BE2C (cell line): ENCODE data around the gene TMEM33.
"Not testable (repeated sequence)": the region's sequence is repeated elsewhere in the genome, so short reads cannot be mapped to it uniquely, and the experiment has no call there.

ENCODE experiments used
- DNase-seq: peaks from one replicate; pipeline ENCODE4 v3.0.0-alpha.2; 2020
- H3K27me3 ChIP-seq: fragments of 250-450 bp; sonication (Bioruptor Pico); 2 replicates; pipeline ENCODE4 v1.5.1; 2020; ENCODE audit warnings: mild to moderate bottlenecking
- H3K36me3 ChIP-seq: fragments of 250-450 bp; sonication (Bioruptor Pico); 2 replicates; pipeline ENCODE4 v1.5.1; 2020; ENCODE audit warnings: mild to moderate bottlenecking
- H3K4me1 ChIP-seq: fragments of 250-450 bp; sonication (Bioruptor Pico); 2 replicates; pipeline ENCODE4 v1.5.1; 2020
- H3K4me3 ChIP-seq: 2 replicates; pipeline ENCODE4 v1.5.1; 2011; ENCODE audit warnings: low read depth, low read length
- H3K9me3 ChIP-seq: fragments of 250-450 bp; sonication (Bioruptor Pico); 2 replicates; pipeline ENCODE4 v1.5.1; 2020
- TF ChIP-seq, protein P1 (sequence below): IDR thresholded peaks from 2 replicates; pipeline ENCODE4 v1.5.1; 2012; ENCODE audit warnings: mild to moderate bottlenecking, low read depth, low read length

TMEM33 gene

DNA sequence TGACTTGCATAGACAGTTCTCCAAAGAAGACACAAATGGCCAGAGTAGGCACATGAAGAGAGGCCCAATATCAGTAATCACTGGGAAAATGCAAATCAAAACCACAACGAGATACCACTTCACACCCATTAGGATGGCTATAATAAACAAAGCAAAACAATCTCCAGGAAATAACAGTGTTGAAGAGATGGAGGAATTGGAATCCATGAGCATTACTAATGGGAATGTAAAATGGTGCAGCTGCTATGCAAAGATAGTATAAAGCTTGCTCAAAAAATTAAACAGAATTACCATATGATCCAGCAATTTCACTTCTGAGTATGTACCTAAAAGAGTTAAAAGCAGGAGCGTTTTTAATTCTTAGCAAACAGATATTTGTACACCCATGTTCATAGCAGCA lies 17.0 kb upstream of the TMEM33 start:
- H3K9me3 ChIP-seq = peaks cover 6% of the 10 kb centered on the region; the same call in 1 of the 2 replicates
- no peak for DNase-seq
- H3K4me1 ChIP-seq = no peaks in the 10 kb centered on the region
- TF ChIP-seq, protein P1, sequence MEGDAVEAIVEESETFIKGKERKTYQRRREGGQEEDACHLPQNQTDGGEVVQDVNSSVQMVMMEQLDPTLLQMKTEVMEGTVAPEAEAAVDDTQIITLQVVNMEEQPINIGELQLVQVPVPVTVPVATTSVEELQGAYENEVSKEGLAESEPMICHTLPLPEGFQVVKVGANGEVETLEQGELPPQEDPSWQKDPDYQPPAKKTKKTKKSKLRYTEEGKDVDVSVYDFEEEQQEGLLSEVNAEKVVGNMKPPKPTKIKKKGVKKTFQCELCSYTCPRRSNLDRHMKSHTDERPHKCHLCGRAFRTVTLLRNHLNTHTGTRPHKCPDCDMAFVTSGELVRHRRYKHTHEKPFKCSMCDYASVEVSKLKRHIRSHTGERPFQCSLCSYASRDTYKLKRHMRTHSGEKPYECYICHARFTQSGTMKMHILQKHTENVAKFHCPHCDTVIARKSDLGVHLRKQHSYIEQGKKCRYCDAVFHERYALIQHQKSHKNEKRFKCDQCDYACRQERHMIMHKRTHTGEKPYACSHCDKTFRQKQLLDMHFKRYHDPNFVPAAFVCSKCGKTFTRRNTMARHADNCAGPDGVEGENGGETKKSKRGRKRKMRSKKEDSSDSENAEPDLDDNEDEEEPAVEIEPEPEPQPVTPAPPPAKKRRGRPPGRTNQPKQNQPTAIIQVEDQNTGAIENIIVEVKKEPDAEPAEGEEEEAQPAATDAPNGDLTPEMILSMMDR = no peak
- H3K36me3 ChIP-seq = no peaks in the 10 kb centered on the region
- no peak overlapping the region for H3K4me3 ChIP-seq
- no peaks in the 10 kb centered on the region for H3K27me3 ChIP-seq

DNA sequence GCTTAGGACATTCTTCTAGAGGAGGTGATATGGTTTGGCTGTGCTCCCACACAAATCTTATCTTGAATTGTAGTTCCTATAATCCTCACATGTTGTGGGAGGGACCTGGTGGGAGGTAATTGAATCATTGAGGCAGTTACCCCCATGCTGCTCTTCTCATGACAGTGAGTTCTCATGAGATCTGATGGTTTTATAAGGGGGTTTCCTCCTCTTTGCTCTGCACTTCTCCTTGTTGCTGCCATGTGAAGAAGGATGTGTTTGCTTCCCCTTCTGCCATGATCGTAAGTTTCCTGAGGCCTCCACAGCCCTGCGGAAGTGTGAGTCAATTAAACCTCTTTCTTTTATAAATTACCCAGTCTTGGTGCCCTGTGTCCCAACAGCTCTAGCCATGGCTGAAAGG lies 14.8 kb upstream of the TMEM33 start:
- not testable (repeated sequence) for DNase-seq, H3K9me3 ChIP-seq, H3K36me3 ChIP-seq, H3K4me3 ChIP-seq, H3K4me1 ChIP-seq, H3K27me3 ChIP-seq

DNA sequence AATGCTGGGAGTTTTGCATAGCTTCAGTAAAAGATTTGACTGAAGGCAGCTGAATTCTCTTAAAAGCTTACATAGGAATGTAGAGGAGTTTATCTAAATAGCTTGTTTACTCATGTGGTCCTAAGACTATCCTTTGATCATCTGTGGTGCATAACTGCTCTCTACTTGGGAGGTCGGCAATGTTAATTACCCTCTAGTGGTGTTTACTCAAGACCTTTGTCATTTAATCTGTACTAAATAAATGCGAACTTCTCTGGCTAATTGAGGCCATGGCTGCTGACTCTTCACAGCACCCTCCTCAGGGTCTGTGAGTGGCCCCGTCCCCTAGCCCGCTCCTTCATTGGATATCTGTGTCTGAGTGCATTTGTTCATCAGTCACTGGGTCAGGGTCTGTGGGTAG lies 13.8 kb upstream of the TMEM33 start:
- no peak overlapping the region for H3K4me3 ChIP-seq
- TF ChIP-seq, protein P1 = no peak
- H3K4me1 ChIP-seq = no peaks in the 10 kb centered on the region
- no peak for DNase-seq
- no peaks in the 10 kb centered on the region for H3K36me3 ChIP-seq
- H3K9me3 ChIP-seq = peaks cover 6% of the 10 kb centered on the region; the same call in 1 of the 2 replicates
- no peaks in the 10 kb centered on the region for H3K27me3 ChIP-seq

DNA sequence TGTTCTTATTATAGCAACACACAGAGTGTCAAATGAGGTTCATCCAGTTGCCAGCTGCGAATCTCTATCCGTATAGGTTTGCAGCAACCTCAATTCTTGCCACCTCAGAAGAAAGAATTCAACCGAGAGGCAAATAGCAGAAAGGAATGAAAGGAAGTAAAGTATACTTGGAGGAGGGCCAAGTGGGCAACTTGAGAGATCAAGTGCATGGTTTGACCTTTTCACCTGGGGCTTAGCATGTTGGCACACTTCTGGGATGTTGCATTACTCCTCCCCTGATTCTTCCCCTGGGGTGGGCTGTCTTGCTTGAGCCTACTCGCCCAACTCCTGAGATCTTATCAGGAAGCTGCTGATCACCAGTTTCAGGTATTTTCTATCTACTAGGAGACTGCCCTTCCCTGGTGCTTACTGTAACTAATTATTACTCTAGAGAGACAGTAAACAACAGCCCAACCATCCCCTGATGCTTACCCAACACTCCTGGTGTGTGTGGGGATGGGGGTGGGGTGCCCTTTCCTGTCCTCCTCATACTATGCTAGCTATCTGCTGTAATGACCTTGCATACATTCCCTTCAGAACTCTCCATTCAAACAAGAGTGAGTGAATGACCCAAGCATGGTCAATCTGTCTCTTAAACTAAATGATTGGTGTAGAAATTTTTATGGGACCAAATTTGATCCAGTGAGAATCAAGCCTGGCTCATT lies 7.3 kb upstream of the TMEM33 start:
- Histone ChIP-seq H3K4me1 (no peaks in the 10 kb centered on the region), H3K4me3 (no peak overlapping the region), H3K9me3 (no peaks in the 10 kb centered on the region), H3K27me3 (no peaks in the 10 kb centered on the region), H3K36me3 (no peaks in the 10 kb centered on the region)
- DNase-seq = no peak
- TF ChIP-seq, protein P1 = no peak

DNA sequence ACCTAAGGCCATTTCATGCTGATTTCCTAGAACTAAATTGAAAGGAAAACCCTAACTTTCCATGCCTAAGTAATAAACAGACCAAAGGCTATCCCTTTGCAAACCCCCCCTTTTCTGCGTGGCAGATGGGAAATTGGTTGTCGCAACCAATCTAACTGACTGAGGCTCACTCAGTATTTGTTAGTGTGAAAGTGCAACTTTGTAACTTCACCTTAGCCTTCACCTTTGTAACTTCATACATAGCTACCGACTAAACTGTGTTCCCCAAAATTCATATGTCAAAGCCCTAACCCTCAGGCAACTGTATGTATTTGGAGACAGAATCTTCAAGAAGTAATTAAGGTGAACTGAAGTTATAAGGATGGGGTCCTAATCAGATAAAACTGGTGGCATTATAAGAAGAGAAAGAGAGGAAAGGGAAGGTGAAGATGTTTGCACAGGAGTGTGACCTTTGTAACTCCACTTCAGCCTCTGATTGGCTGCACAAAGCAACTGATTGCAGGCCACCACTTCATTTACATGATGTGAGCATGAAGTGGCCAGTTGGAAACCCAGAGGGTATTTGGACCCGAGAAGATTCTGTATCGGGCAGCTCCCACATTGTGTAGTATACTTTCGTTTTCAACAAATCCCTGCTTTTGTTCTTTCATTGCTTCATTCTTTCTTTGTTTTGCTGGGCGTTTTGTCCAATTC lies 4.9 kb upstream of the TMEM33 start:
- Histone ChIP-seq H3K9me3 (no peaks in the 10 kb centered on the region), H3K4me1 (0 out of 2 replicates have a peak, but pooled peaks cover 4% of the 10 kb centered on the region), H3K27me3 (no peaks in the 10 kb centered on the region), H3K4me3 (no peak overlapping the region), H3K36me3 (peaks cover 2% of the 10 kb centered on the region)
- DNase-seq = no peak
- TF ChIP-seq, protein P1 = no peak

DNA sequence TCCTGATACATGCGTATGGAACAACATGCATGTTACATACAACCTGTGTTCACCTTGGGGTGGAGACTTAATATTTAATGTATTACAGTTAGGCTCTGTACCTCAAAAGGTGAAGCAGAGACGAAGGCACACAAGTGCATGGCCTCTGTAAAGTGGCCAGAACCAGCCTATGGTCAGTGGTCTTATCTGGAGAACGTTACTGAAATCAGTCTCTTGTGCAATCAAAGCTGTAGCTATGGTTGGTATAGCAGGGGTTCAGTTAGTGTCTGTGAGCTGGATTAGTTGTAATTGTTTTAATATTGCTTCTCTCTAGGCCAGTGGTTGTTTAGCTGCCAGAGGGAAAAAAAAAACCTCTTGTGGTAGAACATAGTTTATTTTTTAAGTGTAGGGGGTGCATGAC lies 2.2 kb upstream of the TMEM33 start:
- Histone ChIP-seq H3K36me3 (peaks cover 20% of the 10 kb centered on the region), H3K27me3 (no peaks in the 10 kb centered on the region), H3K9me3 (no peaks in the 10 kb centered on the region), H3K4me3 (no peak overlapping the region), H3K4me1 (peaks cover 8% of the 10 kb centered on the region)
- TF ChIP-seq, protein P1 = no peak
- DNase-seq = no peak
